K562 (cell line): ENCODE data around the gene KCNMB2.

Experiments
- CCNT2 ChIP-seq: IDR thresholded peaks from 2 replicates; pipeline ENCODE4 v1.6.1; 2011; ENCODE audit warnings: borderline replicate concordance, low read depth, mild to moderate bottlenecking, moderate library complexity, mixed read lengths, low read length; ENCODE audit not compliant: insufficient read length; ENCODE audit errors: extremely low read depth
- GTF2A2 ChIP-seq: IDR thresholded peaks from 2 replicates; pipeline ENCODE4 v1.6.1; 2016; ENCODE audit warnings: mild to moderate bottlenecking, missing genetic modification characterization, missing compliant biosample characterization
- KLF16 ChIP-seq: IDR thresholded peaks from 2 replicates; pipeline ENCODE4 v1.6.1; 2016; ENCODE audit warnings: antibody characterized with exemption
- MYNN ChIP-seq, 2 experiments: sonication (generic); formaldehyde crosslinking in 1 of 2; IDR thresholded peaks; 2 replicates each; pipeline versions ENCODE4 v1.5.0 to v1.6.1; 2016 to 2020; ENCODE audit warnings: antibody characterized with exemption in 1 of 2, missing genetic modification reagents in 1 of 2
- NONO ChIP-seq, 2 experiments: fragments of 200-400 bp in 1 of 2; fragments of 450-650 bp in 1 of 2; formaldehyde crosslinking in 1 of 2; IDR thresholded peaks; 2 replicates each; pipeline ENCODE4 v1.6.1; 2017; ENCODE audit warnings: low read depth in 2 of 2, mild to moderate bottlenecking in 2 of 2, moderate library complexity in 2 of 2, low read length in 1 of 2
- NR2C2 ChIP-seq, 2 experiments: fragments of 200-800 bp in 1 of 2; sonication (Bioruptor generic) in 1 of 2; sonication (generic) in 1 of 2; formaldehyde crosslinking in 1 of 2; IDR thresholded peaks; 2 replicates each; pipeline versions ENCODE4 v1.6.1 to v1.8.0; 2016 to 2022; ENCODE audit warnings: mild to moderate bottlenecking in 1 of 2, missing compliant biosample characterization in 1 of 2, missing genetic modification characterization in 1 of 2, missing genetic modification reagents in 1 of 2
- POLR2A ChIP-seq: fragments of 450-650 bp; conservative IDR thresholded peaks from 2 replicates; pipeline ENCODE4 v1.6.1; 2016
- POLR2AphosphoS5 ChIP-seq: IDR thresholded peaks from 2 replicates; pipeline ENCODE4 v1.6.1; 2011; ENCODE audit warnings: mild to moderate bottlenecking, low read depth, low read length, moderate library complexity; ENCODE audit not compliant: control insufficient read depth, insufficient read depth
- SPI1 ChIP-seq: IDR thresholded peaks from 2 replicates; pipeline ENCODE4 v1.6.1; 2011; ENCODE audit warnings: low read depth, low read length, control low read depth, borderline replicate concordance
- YY1 ChIP-seq, 3 experiments: IDR thresholded peaks; 2 replicates each; pipeline ENCODE4 v1.6.1; 2011; ENCODE audit warnings: low read length in 2 of 3, mild to moderate bottlenecking in 2 of 3, moderate library complexity in 2 of 3, borderline replicate concordance in 1 of 3, control low read depth in 1 of 3, low read depth in 1 of 3; ENCODE audit not compliant: insufficient read depth in 3 of 3, insufficient replicate concordance in 2 of 3, control insufficient read depth in 1 of 3, insufficient read length in 1 of 3; ENCODE audit errors: extremely low read depth in 1 of 3
- ZNF512 ChIP-seq: IDR thresholded peaks from 2 replicates; pipeline ENCODE4 v1.6.1; 2016; ENCODE audit warnings: missing genetic modification characterization, missing compliant biosample characterization
- TF ChIP-seq, protein P1 (sequence below): fragments of 250-450 bp; sonication (Bioruptor Pico); IDR thresholded peaks from 2 replicates; pipeline ENCODE4 v1.8.0; 2021; ENCODE audit warnings: borderline replicate concordance, mild to moderate bottlenecking, moderate library complexity; ENCODE audit not compliant: poor library complexity, severe bottlenecking
- TF ChIP-seq, protein P2 (sequence below): sonication (generic); formaldehyde crosslinking; IDR thresholded peaks from 2 replicates; pipeline ENCODE4 v1.9.0; 2022; ENCODE audit warnings: mild to moderate bottlenecking, missing genetic modification reagents
- TF ChIP-seq, protein P3 (sequence below): sonication (generic); formaldehyde crosslinking; IDR thresholded peaks from 2 replicates; pipeline ENCODE4 v1.8.0; 2022; ENCODE audit warnings: mild to moderate bottlenecking, low read depth, missing genetic modification reagents

DNA sequence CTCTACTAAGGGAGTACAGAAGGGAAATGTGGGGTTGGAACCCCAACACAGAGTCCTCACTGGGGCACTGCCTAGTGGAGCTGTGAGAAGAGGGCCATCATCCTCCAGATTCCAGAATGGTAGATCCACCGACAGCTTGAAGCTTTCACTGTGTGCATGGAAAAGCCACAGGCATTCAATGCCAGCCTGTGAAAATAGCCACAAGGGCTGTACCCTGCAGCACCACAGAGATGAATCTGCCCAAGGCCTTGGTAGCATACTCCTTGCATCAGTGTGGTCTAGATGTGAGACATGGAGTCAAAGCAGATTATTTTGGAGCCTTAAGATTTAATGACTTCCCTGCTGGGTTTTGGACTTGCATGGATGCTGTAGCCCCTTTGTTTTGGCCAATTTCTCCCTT, 39.3 kb upstream of the KCNMB2 start:
- TF ChIP-seq, protein P1, sequence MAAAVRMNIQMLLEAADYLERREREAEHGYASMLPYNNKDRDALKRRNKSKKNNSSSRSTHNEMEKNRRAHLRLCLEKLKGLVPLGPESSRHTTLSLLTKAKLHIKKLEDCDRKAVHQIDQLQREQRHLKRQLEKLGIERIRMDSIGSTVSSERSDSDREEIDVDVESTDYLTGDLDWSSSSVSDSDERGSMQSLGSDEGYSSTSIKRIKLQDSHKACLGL = no peak
- TF ChIP-seq MYNN (IDR thresholded peaks at IDR 0.05) = no peak
- TF ChIP-seq MYNN (CRISPR knock-in tag; IDR thresholded peaks at IDR 0.05) = no peak
- TF ChIP-seq SPI1 = no peak
- no peak for TF ChIP-seq NR2C2 (CRISPR knock-in tag; IDR thresholded peaks at IDR 0.05)
- no peak for TF ChIP-seq NR2C2 (tag; IDR thresholded peaks at IDR 0.05)
- TF ChIP-seq ZNF512 (tag) = no peak
- no peak for TF ChIP-seq CCNT2
- TF ChIP-seq KLF16 = no peak
- TF ChIP-seq, protein P2, sequence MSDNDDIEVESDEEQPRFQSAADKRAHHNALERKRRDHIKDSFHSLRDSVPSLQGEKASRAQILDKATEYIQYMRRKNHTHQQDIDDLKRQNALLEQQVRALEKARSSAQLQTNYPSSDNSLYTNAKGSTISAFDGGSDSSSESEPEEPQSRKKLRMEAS (CRISPR knock-in tag) = no peak
- TF ChIP-seq POLR2A = no peak
- no peak for TF ChIP-seq GTF2A2 (tag)
- TF ChIP-seq, protein P3, sequence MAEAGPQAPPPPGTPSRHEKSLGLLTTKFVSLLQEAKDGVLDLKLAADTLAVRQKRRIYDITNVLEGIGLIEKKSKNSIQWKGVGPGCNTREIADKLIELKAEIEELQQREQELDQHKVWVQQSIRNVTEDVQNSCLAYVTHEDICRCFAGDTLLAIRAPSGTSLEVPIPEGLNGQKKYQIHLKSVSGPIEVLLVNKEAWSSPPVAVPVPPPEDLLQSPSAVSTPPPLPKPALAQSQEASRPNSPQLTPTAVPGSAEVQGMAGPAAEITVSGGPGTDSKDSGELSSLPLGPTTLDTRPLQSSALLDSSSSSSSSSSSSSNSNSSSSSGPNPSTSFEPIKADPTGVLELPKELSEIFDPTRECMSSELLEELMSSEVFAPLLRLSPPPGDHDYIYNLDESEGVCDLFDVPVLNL (CRISPR knock-in tag) = no peak
- no peak for TF ChIP-seq NONO (IDR thresholded peaks at IDR 0.05; ENCODE audit: low read depth in 2 of 2, low read length in 1 of 2)
- TF ChIP-seq POLR2AphosphoS5 = no peak
- no peak for TF ChIP-seq YY1 (IDR thresholded peaks at IDR 0.05; ENCODE audit: borderline replicate concordance in 1 of 3, control insufficient read depth in 1 of 3, extremely low read depth in 1 of 3, insufficient read depth in 3 of 3, insufficient read length in 1 of 3, insufficient replicate concordance in 2 of 3, low read depth in 1 of 3, low read length in 2 of 3)
